ENCODE measurements around the gene POLR2L. TPM values are rescaled to one million over a fixed set of nuclear protein-coding genes. Genes with fewer than 3 reads are reported as not detected.

POLR2L gene
- total RNA-seq, 2 experiments from 2014 or later = 121 to 134 TPM

GRCh38 chr11:830295-831117 is 11.8 kb downstream of the POLR2L start:
- no peaks in the 10 kb centered on the region for H3K36me3 Mint-ChIP-seq
- no peak overlapping the region for H3K27ac Mint-ChIP-seq
- peak; percentile 84 for DNase-seq
- H3K4me1 Mint-ChIP-seq = peaks cover 28% of the 10 kb centered on the region
- peaks cover 43% of the 10 kb centered on the region for H3K27me3 Mint-ChIP-seq
- no peaks in the 10 kb centered on the region for H3K9me3 Mint-ChIP-seq
- H3K4me3 Mint-ChIP-seq = no peak overlapping the region

- H3K4me1 Mint-ChIP-seq = peaks cover 26% of the 10 kb centered on the region
- H3K4me3 Mint-ChIP-seq = no peak overlapping the region
- no peak overlapping the region for H3K27ac Mint-ChIP-seq
- H3K36me3 Mint-ChIP-seq = peaks cover 6% of the 10 kb centered on the region
- H3K27me3 Mint-ChIP-seq = peaks cover 43% of the 10 kb centered on the region
- DNase-seq = no peak
- H3K9me3 Mint-ChIP-seq = no peaks in the 10 kb centered on the region
Observed at GRCh38 chr11:829847-830294, 12.5 kb downstream of the POLR2L start.

- H3K27me3 Mint-ChIP-seq = peaks cover 43% of the 10 kb centered on the region
- no peaks in the 10 kb centered on the region for H3K9me3 Mint-ChIP-seq
- DNase-seq = no peak
- peak overlapping the region; percentile 60 for H3K4me3 Mint-ChIP-seq
- H3K4me1 Mint-ChIP-seq = peaks cover 25% of the 10 kb centered on the region
- peaks cover 9% of the 10 kb centered on the region for H3K36me3 Mint-ChIP-seq
- H3K27ac Mint-ChIP-seq = no peak overlapping the region
Observed at GRCh38 chr11:829176-829846, 13.0 kb downstream of the POLR2L start.

GRCh38 chr11:828506-829175 is 13.7 kb downstream of the POLR2L start:
- peaks cover 9% of the 10 kb centered on the region for H3K36me3 Mint-ChIP-seq
- DNase-seq = no peak
- H3K4me1 Mint-ChIP-seq = peaks cover 19% of the 10 kb centered on the region
- H3K9me3 Mint-ChIP-seq = no peaks in the 10 kb centered on the region
- peaks cover 43% of the 10 kb centered on the region for H3K27me3 Mint-ChIP-seq
- H3K4me3 Mint-ChIP-seq = peak overlapping the region; percentile 32
- H3K27ac Mint-ChIP-seq = no peak overlapping the region

- Mint-ChIP-seq H3K27ac (no peak within 1 kb of the TSS), H3K36me3 (peaks cover 9% of the 10 kb centered on the region), H3K4me1 (peaks cover 19% of the 10 kb centered on the region), H3K9me3 (no peaks in the 10 kb centered on the region), H3K27me3 (peaks cover 43% of the 10 kb centered on the region), H3K4me3 (peak within 1 kb of the TSS; percentile 51)
- DNase-seq = no peak
Observed at GRCh38 chr11:827897-828192, 14.5 kb downstream of the POLR2L start, which contains the start of gene CRACR2B. Gene CRACR2B, plus strand, starts transcription at chr11:827919. Its CDS starts 689 bp downstream, at chr11:828608.

- H3K4me3 Mint-ChIP-seq = peak overlapping the region; percentile 51
- H3K4me1 Mint-ChIP-seq = peaks cover 18% of the 10 kb centered on the region
- no peaks in the 10 kb centered on the region for H3K9me3 Mint-ChIP-seq
Observed at GRCh38 chr11:827146-827896, 15.0 kb downstream of the POLR2L start.

GRCh38 chr11:826836-827145 is 15.5 kb downstream of the POLR2L start:
- peaks cover 9% of the 10 kb centered on the region for H3K36me3 Mint-ChIP-seq
- DNase-seq = no peak
- peak overlapping the region; percentile 72 for H3K4me3 Mint-ChIP-seq
- peaks cover 20% of the 10 kb centered on the region for H3K4me1 Mint-ChIP-seq
- no peaks in the 10 kb centered on the region for H3K9me3 Mint-ChIP-seq
- peaks cover 41% of the 10 kb centered on the region for H3K27me3 Mint-ChIP-seq
- no peak overlapping the region for H3K27ac Mint-ChIP-seq

More at GRCh38 chr11:827146-827896, 15.0 kb downstream of the POLR2L start:
- Mint-ChIP-seq H3K27ac (no peak overlapping the region), H3K27me3 (peaks cover 43% of the 10 kb centered on the region), H3K36me3 (peaks cover 9% of the 10 kb centered on the region)
- DNase-seq = no peak

- Mint-ChIP-seq H3K27me3 (peaks cover 36% of the 10 kb centered on the region), H3K4me3 (peak overlapping the region; percentile 72), H3K4me1 (peaks cover 20% of the 10 kb centered on the region), H3K36me3 (peaks cover 9% of the 10 kb centered on the region), H3K9me3 (no peaks in the 10 kb centered on the region), H3K27ac (no peak overlapping the region)
- no peak for DNase-seq
Observed at GRCh38 chr11:826227-826621, 16.1 kb downstream of the POLR2L start.

- peaks cover 9% of the 10 kb centered on the region for H3K36me3 Mint-ChIP-seq
- H3K27me3 Mint-ChIP-seq = peaks cover 34% of the 10 kb centered on the region
- no peak for DNase-seq
- no peak overlapping the region for H3K27ac Mint-ChIP-seq
- peaks cover 25% of the 10 kb centered on the region for H3K4me1 Mint-ChIP-seq
- H3K4me3 Mint-ChIP-seq = no peak overlapping the region
- H3K9me3 Mint-ChIP-seq = no peaks in the 10 kb centered on the region
Observed at GRCh38 chr11:825366-826226, 16.7 kb downstream of the POLR2L start.

GRCh38 chr11:824942-825341 is 17.4 kb downstream of the POLR2L start:
- Mint-ChIP-seq H3K36me3 (peaks cover 9% of the 10 kb centered on the region), H3K27ac (no peak overlapping the region), H3K4me3 (no peak overlapping the region), H3K4me1 (peaks cover 28% of the 10 kb centered on the region), H3K27me3 (peaks cover 29% of the 10 kb centered on the region), H3K9me3 (no peaks in the 10 kb centered on the region)
- DNase-seq = no peak

GRCh38 chr11:824292-824880 is 17.9 kb downstream of the POLR2L start:
- Mint-ChIP-seq H3K4me1 (peaks cover 27% of the 10 kb centered on the region), H3K9me3 (no peaks in the 10 kb centered on the region), H3K36me3 (peaks cover 9% of the 10 kb centered on the region), H3K4me3 (no peak overlapping the region), H3K27ac (no peak overlapping the region), H3K27me3 (peaks cover 23% of the 10 kb centered on the region)
- DNase-seq = no peak

- H3K36me3 Mint-ChIP-seq = peaks cover 9% of the 10 kb centered on the region
- H3K9me3 Mint-ChIP-seq = no peaks in the 10 kb centered on the region
- peaks cover 16% of the 10 kb centered on the region for H3K27me3 Mint-ChIP-seq
- no peak for DNase-seq
- no peak overlapping the region for H3K27ac Mint-ChIP-seq
- H3K4me1 Mint-ChIP-seq = peaks cover 22% of the 10 kb centered on the region
- no peak overlapping the region for H3K4me3 Mint-ChIP-seq
Observed at GRCh38 chr11:823441-824291, 18.7 kb downstream of the POLR2L start.

Measured in activated naive CD8-positive, alpha-beta T cell treated with anti-CD3 and anti-CD28 coated beads for 36 hours (primary cell).